Measurements from ENCODE around the gene RBKS.
A peak's percentile ranks its signal among the peaks of the same experiment; 100 is the strongest.

RBKS gene

GRCh38 chr2:27890146-27890923, at the start of gene RBKS, which contains the start of gene BABAM2:
RBKS (minus strand) TSS chr2:27890387; CDS start chr2:27890345, 42 bp downstream.
BABAM2 (plus strand) TSS chr2:27890729; CDS start chr2:27894557, 3,828 bp downstream.
- DNase-seq, result peak; percentile 48

- DNase-seq, result no peak
Measured at GRCh38 chr2:27935026-27935425, 44.8 kb upstream of the RBKS start.

GRCh38 chr2:27932396-27932795, 42.2 kb upstream of the RBKS start:
- no peak for DNase-seq

DNA sequence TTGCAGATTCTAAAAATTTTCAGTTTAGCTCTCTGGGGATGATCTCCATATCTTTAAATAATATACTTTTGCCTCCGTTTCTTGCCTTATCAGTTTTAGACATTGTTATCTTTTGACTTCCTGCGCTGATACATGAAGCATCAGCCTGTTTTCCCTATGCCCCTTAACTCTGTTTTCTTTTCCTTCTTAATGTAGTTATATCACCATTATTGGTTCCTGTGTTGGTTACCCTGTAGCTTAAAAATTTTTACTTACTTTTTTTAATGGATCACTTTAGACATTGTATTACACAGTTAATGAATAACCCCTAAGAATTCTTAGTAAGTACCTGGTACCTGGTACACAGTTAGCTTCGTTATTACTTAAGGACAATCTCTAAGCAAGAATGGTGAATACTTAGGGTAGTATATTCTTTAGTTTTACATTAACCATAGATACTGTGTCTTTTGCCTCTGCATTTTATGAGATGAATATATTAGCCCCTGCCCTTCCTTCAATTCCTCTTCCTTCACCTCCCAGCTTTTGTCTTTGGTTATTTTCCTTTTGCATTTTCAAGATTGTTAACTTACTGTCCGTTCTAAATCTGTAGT, 41.3 kb upstream of the RBKS start:
- DNase-seq, result no peak

GRCh38 chr2:27929916-27930486, 39.8 kb upstream of the RBKS start:
- no peak for DNase-seq

- DNase-seq, result no peak
Measured at GRCh38 chr2:27925766-27926472, 35.7 kb upstream of the RBKS start.

DNA sequence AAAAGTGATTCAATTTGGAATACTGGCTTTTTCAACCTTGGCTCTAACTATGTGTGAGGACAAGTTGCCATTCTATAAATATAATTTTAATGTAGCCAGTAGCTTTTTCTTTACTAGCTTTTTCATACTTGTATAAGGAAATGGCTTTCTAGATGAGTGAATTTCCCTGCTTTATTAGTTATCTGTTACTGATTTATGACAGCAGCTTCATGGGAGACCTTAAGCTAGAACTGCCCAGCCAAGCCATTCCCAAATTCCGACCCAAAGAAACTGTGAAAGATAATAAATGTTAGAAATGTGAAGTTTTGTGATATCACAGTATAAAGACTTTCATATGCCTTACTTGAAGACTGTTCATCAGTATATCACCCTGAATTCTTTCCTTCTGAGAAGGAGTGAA, 32.7 kb upstream of the RBKS start:
- no peak for DNase-seq

GRCh38 chr2:27921880-27922547, 31.8 kb upstream of the RBKS start:
- DNase-seq, result no peak

- DNase-seq, result no peak
Measured at GRCh38 chr2:27921424-27921823, 31.2 kb upstream of the RBKS start.

GRCh38 chr2:27920148-27920885, 30.1 kb upstream of the RBKS start:
- no peak for DNase-seq

DNA sequence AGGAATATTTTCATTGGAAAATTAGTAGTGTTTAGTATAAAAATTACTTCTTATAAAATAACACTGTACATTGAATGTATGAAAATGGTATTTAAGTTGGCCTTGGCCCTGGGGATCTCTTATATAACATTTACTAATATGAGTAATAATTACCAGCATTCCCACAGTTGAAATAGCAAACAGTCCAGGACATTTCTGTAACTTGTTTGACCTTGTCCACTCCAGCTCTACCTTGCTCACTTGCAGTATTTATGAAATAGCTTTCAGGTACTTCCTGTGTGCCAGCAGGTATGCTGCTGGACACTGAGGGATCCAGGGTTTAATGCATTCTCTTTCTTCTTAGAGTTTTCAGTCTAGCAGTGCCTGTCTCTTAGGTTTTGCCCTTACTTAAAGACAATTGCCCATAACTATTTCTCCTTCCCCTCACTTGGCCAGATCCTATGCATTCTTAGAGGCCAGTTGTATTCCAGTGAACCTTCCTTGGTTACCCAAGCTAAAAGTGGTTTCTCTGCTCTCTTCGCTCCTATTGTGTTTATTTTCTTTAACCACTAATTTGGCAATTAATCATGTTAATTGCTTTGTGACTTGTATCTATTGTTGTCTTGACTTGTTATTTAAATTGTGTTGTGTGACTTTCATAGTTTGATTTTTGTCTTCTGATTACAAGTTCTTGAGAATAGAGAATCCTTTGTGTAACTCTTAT, 26.3 kb upstream of the RBKS start:
- DNase-seq, result no peak

DNA sequence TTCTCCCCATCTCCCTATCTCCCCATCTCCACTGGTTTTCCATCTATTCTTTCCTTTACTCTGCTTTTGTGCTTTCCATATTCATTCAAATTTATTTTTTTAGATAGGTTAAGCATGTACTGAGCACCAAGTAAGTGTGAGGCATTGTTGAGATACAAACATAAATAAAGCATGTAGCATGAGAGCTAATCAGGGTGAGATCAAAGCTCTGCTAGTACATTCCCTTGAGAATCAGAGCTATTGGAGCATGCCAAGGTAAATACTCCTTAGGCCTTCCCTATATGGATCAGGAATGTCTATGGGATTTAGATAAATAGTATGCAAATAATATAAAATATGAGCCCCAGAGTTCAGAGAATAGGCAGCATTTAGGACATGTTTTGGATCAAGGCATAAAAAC, 25.7 kb upstream of the RBKS start:
- DNase-seq, result no peak

- no peak for DNase-seq
Measured at GRCh38 chr2:27915191-27915590, 25.0 kb upstream of the RBKS start.

GRCh38 chr2:27914805-27915175, 24.6 kb upstream of the RBKS start:
- DNase-seq, result no peak

GRCh38 chr2:27914041-27914804, 24.0 kb upstream of the RBKS start:
- no peak for DNase-seq

DNA sequence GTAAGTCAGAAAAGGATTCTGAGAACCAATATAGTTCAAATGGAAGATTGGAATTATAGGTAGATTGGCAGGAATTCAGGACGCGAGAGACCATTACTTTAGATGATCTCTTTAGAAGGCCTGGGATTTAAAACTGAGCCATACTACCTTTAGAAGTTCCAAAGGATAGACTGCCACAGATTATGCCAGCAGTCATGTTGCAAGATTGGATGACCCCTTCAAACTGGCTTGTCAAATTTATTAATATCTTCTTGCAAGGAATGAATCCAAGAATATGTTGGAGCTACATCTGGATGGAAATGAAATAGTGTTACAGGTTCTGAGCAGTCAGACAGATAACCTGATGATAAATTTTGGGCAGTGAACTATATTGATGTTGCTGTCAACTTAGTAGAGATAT, 22.3 kb upstream of the RBKS start:
- DNase-seq, result no peak

DNA sequence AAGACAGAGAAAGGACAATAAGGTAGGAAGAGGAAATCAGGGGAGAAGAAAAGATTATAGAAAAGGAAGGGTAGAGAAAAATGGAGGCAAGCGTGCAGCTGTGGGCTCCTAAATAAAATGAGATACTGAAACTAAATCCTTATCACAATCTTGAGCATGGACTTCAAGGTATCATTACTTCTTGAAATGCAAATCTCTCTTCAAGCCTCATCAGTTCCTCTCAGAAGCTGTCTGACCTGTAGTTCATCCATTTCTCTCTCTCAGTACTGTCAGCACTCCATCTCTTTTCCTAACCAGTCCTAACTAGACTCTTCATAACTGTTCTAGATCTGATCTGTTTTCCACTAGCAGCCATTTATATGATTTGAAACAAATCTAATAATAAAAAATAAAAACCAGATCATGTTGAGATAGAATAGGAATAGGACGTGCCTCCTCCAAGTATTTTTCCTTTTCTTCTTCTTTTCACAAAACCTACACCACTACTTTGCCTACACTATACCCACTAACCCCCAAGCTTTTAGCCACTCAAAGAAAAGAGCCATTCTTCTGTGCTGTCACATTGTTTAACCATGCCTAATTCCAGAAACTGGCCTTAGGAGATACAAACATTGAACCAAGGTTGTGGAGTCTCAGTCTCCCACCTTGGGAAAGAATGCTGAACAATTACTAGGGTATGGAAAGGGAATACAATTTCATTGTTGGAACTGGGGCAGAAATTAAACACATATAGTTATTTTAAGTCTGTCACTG, 21.4 kb upstream of the RBKS start:
- no peak for DNase-seq

DNA sequence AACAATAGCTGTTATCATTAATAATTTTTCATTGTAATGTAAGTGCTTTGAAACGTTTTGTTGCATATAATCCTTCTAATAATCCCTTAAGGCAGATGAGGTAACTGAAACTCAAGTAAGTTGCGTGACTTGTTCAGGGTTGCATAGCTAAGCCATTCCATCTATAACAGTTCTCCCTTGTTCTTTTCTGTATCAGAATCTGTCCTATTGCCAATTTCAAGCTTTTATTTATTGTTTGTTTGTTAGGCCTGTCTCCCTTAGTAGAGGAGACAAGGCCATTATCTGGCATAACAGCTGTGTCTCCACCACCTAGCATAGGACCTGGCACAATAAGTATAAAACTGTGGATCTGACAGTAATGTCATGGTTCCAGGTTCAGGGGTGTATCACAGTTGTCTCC, 19.7 kb upstream of the RBKS start:
- no peak for DNase-seq

- no peak for DNase-seq
Measured at GRCh38 chr2:27907547-27907946, 17.4 kb upstream of the RBKS start.

- DNase-seq, result no peak
Measured at GRCh38 chr2:27906074-27906473, 15.9 kb upstream of the RBKS start.

DNA sequence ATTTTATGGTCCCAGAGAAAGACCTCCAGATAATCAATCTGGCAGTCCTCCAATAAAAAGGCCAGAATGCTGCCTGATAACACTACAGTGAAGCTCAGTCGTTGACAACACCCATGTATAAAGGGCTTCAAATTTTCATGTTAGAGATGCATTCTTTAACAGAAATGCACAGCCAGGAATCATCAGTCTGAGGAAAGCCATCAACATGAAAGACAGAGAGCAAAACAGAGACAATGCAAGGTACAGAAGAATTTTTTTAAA, 14.1 kb upstream of the RBKS start:
- no peak for DNase-seq

Data from NCI-H2081 treated with DMSO at 0.1 percent for 48 hours (cell line).